ENCODE data around the gene TBC1D5. TPM values are rescaled to one million over a fixed set of nuclear protein-coding genes. Genes with fewer than 3 reads are reported as not detected.

TBC1D5 gene
- total and polyA plus RNA-seq, 2 of the 8 experiments (the other 6 are each of a cell fraction or from before 2014, with no cell fraction given) = 11.0 to 22.9 TPM

DNA sequence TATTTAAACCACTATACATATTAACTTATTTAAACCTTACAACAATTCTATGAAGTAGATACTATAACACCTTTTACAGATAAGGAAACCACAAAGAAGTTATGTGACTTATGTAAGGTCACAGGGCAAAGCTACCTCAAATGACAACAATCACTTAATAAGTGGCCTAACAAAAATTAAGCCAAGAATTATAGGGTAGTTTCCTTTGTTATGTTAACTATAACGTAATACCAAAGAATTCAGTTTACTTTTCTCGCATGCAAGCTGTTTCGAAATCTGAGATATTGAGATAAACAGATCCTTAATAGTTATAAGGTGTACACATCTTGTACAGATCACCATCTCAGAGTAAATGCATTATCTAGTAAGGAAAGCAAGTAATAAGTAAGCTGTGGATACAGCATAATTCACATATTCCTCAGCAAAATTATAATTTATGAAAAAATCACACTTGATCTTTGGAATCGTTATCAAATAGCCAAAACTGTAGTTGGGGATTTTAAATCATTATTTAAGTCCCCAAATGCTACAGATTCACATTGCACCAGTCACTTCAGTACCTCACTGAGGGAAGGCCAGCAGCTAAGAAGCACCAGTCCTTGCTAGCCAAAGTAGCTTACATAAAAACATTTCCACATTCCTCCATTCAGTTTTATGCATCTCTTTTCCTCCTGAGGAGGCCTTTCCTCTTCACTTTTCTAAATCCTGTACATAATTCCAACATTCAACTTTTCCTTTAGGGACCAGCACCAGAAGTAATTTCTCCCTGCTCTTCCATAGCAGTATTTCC, 226.8 kb downstream of the TBC1D5 start (continued):
- TF ChIP-seq SAP30 (IDR thresholded peaks at IDR 0.05; ENCODE audit: insufficient read depth, insufficient replicate concordance, low read length) (no peak), GTF2F1 (IDR thresholded peaks at IDR 0.05; ENCODE audit: borderline replicate concordance, low read depth, low read length) (no peak)
